Left kidney (tissue), 2 donors: ENCODE results near the gene KIAA0586. TPM values are rescaled to one million over a fixed set of nuclear protein-coding genes. Genes with fewer than 3 reads are reported as not detected.
A peak's percentile ranks its signal among the peaks of the same experiment; 100 is the strongest.
"Not testable (repeated sequence)": the region's sequence is repeated elsewhere in the genome, so short reads cannot be mapped to it uniquely, and the experiment has no call there.

Experiments used
- DNase-seq: peaks from one replicate; pipeline ENCODE4 v3.0.0-alpha.2; 2013
- polyA plus RNA-seq: library from polyadenylated mRNA; unstranded; fragments of 120-200 nt; gene quantifications from one replicate; pipeline ENCODE4 v1.2.1, GENCODE V29; 2013; ENCODE audit not compliant: insufficient read length

Gene KIAA0586
- polyA plus RNA-seq, 1 donor: 31.2 TPM

- DNase-seq: no peak
These were observed 120.1 kb downstream of the KIAA0586 start for GRCh38 chr14:58547649-58548048.

- DNase-seq: no peak
These were observed 121.7 kb downstream of the KIAA0586 start for GRCh38 chr14:58549105-58549757.

- DNase-seq: no peak
These were observed 126.4 kb downstream of the KIAA0586 start for GRCh38 chr14:58553959-58554358.

DNA sequence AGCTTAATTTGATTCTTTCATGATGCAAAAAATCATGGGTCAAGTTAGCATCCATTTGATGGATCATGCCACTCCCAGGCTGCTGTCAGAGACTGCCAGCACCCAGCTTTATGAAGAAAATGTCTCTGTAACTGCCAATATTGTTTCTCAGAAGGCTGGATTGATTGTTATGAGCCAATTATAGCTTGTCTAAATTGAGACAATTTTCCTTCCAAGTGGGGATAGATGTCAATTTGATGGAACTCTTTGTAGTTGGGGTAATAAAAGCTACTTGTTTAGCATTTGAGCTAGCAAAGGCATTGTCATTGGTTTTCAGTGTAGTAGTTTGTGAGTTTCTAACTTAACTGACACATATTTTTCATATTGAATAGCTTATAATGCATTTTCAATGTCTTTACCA is 128.1 kb downstream of the KIAA0586 start:
- DNase-seq: no peak

DNA sequence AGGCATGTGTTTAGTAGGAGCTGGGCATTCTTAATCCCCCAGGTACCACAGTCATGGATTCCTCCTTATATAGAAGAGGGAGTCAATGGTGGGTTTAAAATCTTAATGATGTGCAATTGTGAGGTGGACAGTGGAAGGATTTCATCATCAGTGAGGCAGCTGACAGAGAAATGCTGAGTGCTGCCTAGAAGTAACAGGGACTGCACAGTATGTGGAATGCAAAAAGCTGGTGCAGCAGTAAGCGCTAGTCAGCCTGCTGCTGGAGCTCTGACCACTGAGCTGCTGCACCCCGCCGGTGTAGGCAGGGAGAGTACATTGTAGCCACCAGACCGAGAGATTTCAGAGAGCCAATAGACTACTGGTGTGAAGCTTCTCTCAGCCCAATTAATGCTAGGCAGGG is 129.7 kb downstream of the KIAA0586 start:
- DNase-seq: no peak

- no peak for DNase-seq
These were observed 132.7 kb downstream of the KIAA0586 start for GRCh38 chr14:58560208-58560607.

DNA sequence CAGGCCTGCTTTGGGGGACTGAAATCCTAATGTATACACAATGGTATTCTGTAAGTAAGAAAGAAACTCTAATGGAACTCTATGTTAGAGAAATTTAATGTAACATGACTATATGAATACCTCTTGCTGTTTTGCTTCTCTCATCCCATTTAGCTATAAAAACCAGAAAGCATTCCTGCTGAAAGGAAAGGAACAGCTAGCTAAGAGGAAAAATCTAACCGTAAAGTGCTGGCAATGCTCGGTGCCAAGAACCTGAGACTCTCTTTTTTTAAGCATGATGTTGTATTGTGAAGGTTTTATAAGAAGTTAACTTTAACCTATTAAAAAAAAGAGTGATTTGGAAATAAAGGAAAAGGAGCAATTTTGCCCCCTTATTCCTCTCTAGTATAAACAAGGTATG is 134.6 kb downstream of the KIAA0586 start:
- no peak for DNase-seq

GRCh38 chr14:58563978-58564377 is 136.5 kb downstream of the KIAA0586 start:
- no peak for DNase-seq

DNA sequence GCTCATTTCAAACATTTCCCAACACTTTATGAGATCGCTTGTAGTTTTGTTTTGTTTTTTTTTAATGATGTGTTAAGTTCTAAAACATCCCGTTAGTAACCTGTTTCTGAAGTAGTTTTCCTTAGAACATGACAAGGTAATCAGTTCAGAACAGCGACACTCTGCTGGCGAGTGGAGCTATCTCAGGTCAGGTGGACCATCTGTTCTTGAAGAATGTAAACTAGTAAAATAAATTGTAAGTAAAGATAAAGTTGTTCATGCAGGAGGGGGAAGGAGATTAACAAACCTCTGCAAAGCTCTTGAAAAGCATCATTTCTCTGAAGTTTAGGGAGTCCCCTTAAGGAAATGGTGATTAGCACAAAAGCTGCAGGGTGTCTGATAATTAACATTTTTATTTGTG is 138.3 kb downstream of the KIAA0586 start:
- no peak for DNase-seq

DNA sequence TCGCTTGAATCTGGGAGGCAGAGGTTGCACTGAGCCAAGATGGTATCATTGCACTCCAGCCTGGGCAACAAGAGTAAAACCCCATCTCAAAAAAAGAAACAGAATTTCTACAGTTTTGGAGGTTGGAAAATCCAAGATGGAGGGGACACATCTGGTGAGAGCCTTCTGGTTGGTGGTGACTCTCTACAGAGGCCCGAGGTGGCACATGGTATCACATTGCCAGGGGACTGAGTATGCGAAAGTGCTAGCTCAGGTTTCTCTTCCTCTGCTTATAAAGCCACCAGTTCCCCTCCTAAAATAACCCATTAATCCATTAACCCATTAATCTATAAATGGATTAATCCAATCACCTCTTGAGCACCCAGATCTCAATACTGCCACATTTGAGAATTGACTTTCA is 139.5 kb downstream of the KIAA0586 start:
- no peak for DNase-seq

DNA sequence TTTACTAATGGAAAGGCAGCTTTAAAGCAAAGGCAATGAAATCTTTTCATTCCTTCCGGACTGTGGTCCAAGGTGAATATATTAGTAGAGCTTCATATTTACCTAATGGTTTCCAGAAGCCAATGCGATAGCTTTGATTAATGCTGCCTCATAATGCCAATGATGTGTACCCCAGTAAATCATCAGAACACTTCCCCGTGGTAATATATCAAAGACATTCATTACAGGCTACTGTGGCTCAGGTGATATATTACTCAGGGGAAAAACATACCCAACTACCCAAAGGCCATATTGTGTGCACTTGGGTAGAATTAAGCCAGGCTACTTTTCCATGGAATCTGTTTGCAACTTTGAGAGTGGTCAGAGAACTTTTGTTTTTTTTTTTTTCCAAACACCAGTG is 140.8 kb downstream of the KIAA0586 start:
- no peak for DNase-seq

GRCh38 chr14:58571256-58571655 is 143.7 kb downstream of the KIAA0586 start:
- DNase-seq: no peak

GRCh38 chr14:58571769-58572472 is 144.4 kb downstream of the KIAA0586 start:
- DNase-seq: peak; percentile 53

- no peak for DNase-seq
These were observed 144.9 kb downstream of the KIAA0586 start for GRCh38 chr14:58572473-58572853.

- no peak for DNase-seq
These were observed 145.3 kb downstream of the KIAA0586 start for GRCh38 chr14:58572863-58573262.

GRCh38 chr14:58574623-58575022 is 147.1 kb downstream of the KIAA0586 start:
- no peak for DNase-seq

DNA sequence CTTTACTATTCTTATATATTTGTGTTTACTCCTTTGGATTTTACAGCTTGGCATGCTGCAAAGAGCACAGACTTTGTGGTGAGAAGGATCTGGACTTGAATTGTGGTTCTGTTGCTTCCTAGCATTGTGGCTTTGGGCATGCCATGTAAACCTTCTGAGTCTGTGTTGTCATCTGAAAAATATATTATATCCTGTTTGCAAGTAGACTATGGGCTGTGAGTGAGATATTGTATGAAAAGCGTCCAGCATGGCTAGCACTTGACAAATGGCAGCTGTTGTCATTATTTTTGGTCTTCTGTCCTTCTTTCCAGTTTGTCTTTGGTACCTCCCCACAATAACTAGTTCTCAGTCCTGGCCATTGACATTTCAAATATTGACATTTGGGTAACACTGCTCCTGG is 148.4 kb downstream of the KIAA0586 start:
- no peak for DNase-seq

- DNase-seq: not testable (repeated sequence)
These were observed 152.5 kb downstream of the KIAA0586 start for GRCh38 chr14:58580035-58580434.

GRCh38 chr14:58581389-58581788 is 153.9 kb downstream of the KIAA0586 start:
- not testable (repeated sequence) for DNase-seq

- no peak for DNase-seq
These were observed 156.9 kb downstream of the KIAA0586 start for GRCh38 chr14:58584383-58584782.

- no peak for DNase-seq
These were observed 159.8 kb downstream of the KIAA0586 start for GRCh38 chr14:58587271-58587670.

GRCh38 chr14:58588321-58588720 is 160.8 kb downstream of the KIAA0586 start:
- not testable (repeated sequence) for DNase-seq

GRCh38 chr14:58593977-58594376 is 166.5 kb downstream of the KIAA0586 start:
- no peak for DNase-seq

- no peak for DNase-seq
These were observed 169.5 kb downstream of the KIAA0586 start for GRCh38 chr14:58597041-58597440.
